IPS DF 6.9 (cell line): Measurements from ENCODE around the gene ALK.
"Not testable (repeated sequence)": the region's sequence is repeated elsewhere in the genome, so short reads cannot be mapped to it uniquely, and the experiment has no call there.

Experiments
- DNase-seq: peaks from one replicate; pipeline ENCODE4 v3.0.0-alpha.2; 2013; ENCODE audit warnings: low read depth, low spot score
- H3K27ac ChIP-seq: one replicate; pipeline ENCODE4 v1.5.1; 2013; ENCODE audit warnings: low read length, control low read depth
- H3K27me3 ChIP-seq: 2 replicates; pipeline ENCODE4 v1.6.1; 2013; ENCODE audit warnings: mild to moderate bottlenecking, low read length; ENCODE audit not compliant: control insufficient read depth, insufficient read depth
- H3K36me3 ChIP-seq: 2 replicates; pipeline ENCODE4 v1.6.1; 2013; ENCODE audit warnings: low read length; ENCODE audit not compliant: control insufficient read depth, insufficient read depth
- H3K4me1 ChIP-seq: 2 replicates; pipeline ENCODE4 v1.6.1; 2013; ENCODE audit warnings: low read length; ENCODE audit not compliant: control insufficient read depth, insufficient read depth
- H3K4me3 ChIP-seq: 2 replicates; pipeline ENCODE4 v1.5.1; 2013; ENCODE audit warnings: mild to moderate bottlenecking, low read length
- H3K9me3 ChIP-seq: 2 replicates; pipeline ENCODE4 v1.6.1; 2013; ENCODE audit warnings: low read length, inconsistent platforms; ENCODE audit not compliant: control insufficient read depth, insufficient read depth
- WGBS: extraction: QIAGEN DNeasy Blood & Tissue Kit; methylation state at CpG from one replicate; pipeline ENCODE4 v1.1.7; 2013; ENCODE audit warnings: mixed read lengths, missing lambda C conversion rate; ENCODE audit not compliant: insufficient read length, insufficient coverage; 5-methylcytosine and 5-hydroxymethylcytosine counted together

Gene ALK

GRCh38 chr2:29761278-29761677 lies 160.1 kb downstream of the ALK start:
- no peaks in the 10 kb centered on the region for H3K9me3 ChIP-seq
- DNase-seq, result no peak
- no peaks in the 10 kb centered on the region; the same call in 1 of the 2 replicates for H3K4me1 ChIP-seq
- H3K27ac ChIP-seq, result no peak overlapping the region
- H3K36me3 ChIP-seq, result no peaks in the 10 kb centered on the region
- no peaks in the 10 kb centered on the region for H3K27me3 ChIP-seq
- WGBS, result no CpG with 5 or more reads among the region's 1 CpG
- H3K4me3 ChIP-seq, result no peak overlapping the region

- Histone ChIP-seq H3K36me3 (no peaks in the 10 kb centered on the region), H3K9me3 (no peaks in the 10 kb centered on the region), H3K27me3 (no peaks in the 10 kb centered on the region), H3K4me3 (no peak overlapping the region), H3K27ac (no peak overlapping the region), H3K4me1 (no peaks in the 10 kb centered on the region; the same call in 1 of the 2 replicates)
- DNase-seq, result no peak
- WGBS, result no CpG with 5 or more reads among the region's 3 CpGs
Measured at GRCh38 chr2:29760008-29760407, 161.4 kb downstream of the ALK start.

- H3K27me3 ChIP-seq, result no peaks in the 10 kb centered on the region
- H3K9me3 ChIP-seq, result no peaks in the 10 kb centered on the region
- no peak overlapping the region for H3K4me3 ChIP-seq
- no peaks in the 10 kb centered on the region; the same call in 1 of the 2 replicates for H3K4me1 ChIP-seq
- WGBS, result no CpG with 5 or more reads among the region's 4 CpGs
- no peaks in the 10 kb centered on the region for H3K36me3 ChIP-seq
- no peak overlapping the region for H3K27ac ChIP-seq
- DNase-seq, result no peak
Measured at GRCh38 chr2:29759360-29759759, 162.0 kb downstream of the ALK start.

GRCh38 chr2:29755829-29756228 lies 165.6 kb downstream of the ALK start:
- no peak for DNase-seq
- H3K36me3 ChIP-seq, result no peaks in the 10 kb centered on the region
- WGBS, result no CpG with 5 or more reads among the region's 5 CpGs
- H3K9me3 ChIP-seq, result no peaks in the 10 kb centered on the region
- H3K4me3 ChIP-seq, result no peak overlapping the region
- H3K27me3 ChIP-seq, result no peaks in the 10 kb centered on the region
- no peak overlapping the region for H3K27ac ChIP-seq
- no peaks in the 10 kb centered on the region; the same call in 1 of the 2 replicates for H3K4me1 ChIP-seq

GRCh38 chr2:29755233-29755632 lies 166.2 kb downstream of the ALK start:
- H3K36me3 ChIP-seq, result no peaks in the 10 kb centered on the region
- no peaks in the 10 kb centered on the region for H3K27me3 ChIP-seq
- no peaks in the 10 kb centered on the region for H3K4me1 ChIP-seq
- no CpG with 5 or more reads among the region's 7 CpGs for WGBS
- no peak for DNase-seq
- no peak overlapping the region for H3K4me3 ChIP-seq
- H3K27ac ChIP-seq, result no peak overlapping the region
- H3K9me3 ChIP-seq, result no peaks in the 10 kb centered on the region

GRCh38 chr2:29753671-29754444 lies 167.5 kb downstream of the ALK start:
- no peak overlapping the region for H3K4me3 ChIP-seq
- DNase-seq, result no peak
- no CpG with 5 or more reads among the region's 8 CpGs for WGBS

GRCh38 chr2:29751390-29751789 lies 170.0 kb downstream of the ALK start:
- Histone ChIP-seq H3K9me3 (no peaks in the 10 kb centered on the region), H3K4me3 (no peak overlapping the region), H3K27ac (no peak overlapping the region), H3K27me3 (no peaks in the 10 kb centered on the region), H3K36me3 (no peaks in the 10 kb centered on the region), H3K4me1 (no peaks in the 10 kb centered on the region)
- WGBS, result no CpG with 5 or more reads among the region's 6 CpGs
- DNase-seq, result no peak

More at GRCh38 chr2:29753671-29754444, 167.5 kb downstream of the ALK start:
- Histone ChIP-seq H3K27ac (no peak overlapping the region), H3K9me3 (no peaks in the 10 kb centered on the region), H3K36me3 (no peaks in the 10 kb centered on the region), H3K27me3 (no peaks in the 10 kb centered on the region), H3K4me1 (no peaks in the 10 kb centered on the region)

GRCh38 chr2:29750463-29750862 lies 170.9 kb downstream of the ALK start:
- not testable (repeated sequence) for H3K27ac ChIP-seq, H3K4me3 ChIP-seq, H3K36me3 ChIP-seq, H3K27me3 ChIP-seq, DNase-seq, H3K9me3 ChIP-seq, H3K4me1 ChIP-seq
- no CpG with 5 or more reads among the region's 3 CpGs for WGBS

GRCh38 chr2:29749843-29750242 lies 171.5 kb downstream of the ALK start:
- DNase-seq, result no peak
- Histone ChIP-seq H3K4me3 (no peak overlapping the region), H3K4me1 (no peaks in the 10 kb centered on the region), H3K9me3 (no peaks in the 10 kb centered on the region), H3K36me3 (no peaks in the 10 kb centered on the region), H3K27ac (no peak overlapping the region), H3K27me3 (no peaks in the 10 kb centered on the region)
- WGBS, result no CpG with 5 or more reads among the region's 5 CpGs

- no peak for DNase-seq
- H3K4me3 ChIP-seq, result no peak overlapping the region
- H3K4me1 ChIP-seq, result no peaks in the 10 kb centered on the region
- H3K36me3 ChIP-seq, result no peaks in the 10 kb centered on the region
- H3K27ac ChIP-seq, result no peak overlapping the region
- no peaks in the 10 kb centered on the region for H3K9me3 ChIP-seq
- H3K27me3 ChIP-seq, result no peaks in the 10 kb centered on the region
- no CpG with 5 or more reads among the region's 1 CpG for WGBS
Measured at GRCh38 chr2:29749041-29749440, 172.3 kb downstream of the ALK start.
